ENCODE results near the gene RHOB.

RHOB gene

DNA sequence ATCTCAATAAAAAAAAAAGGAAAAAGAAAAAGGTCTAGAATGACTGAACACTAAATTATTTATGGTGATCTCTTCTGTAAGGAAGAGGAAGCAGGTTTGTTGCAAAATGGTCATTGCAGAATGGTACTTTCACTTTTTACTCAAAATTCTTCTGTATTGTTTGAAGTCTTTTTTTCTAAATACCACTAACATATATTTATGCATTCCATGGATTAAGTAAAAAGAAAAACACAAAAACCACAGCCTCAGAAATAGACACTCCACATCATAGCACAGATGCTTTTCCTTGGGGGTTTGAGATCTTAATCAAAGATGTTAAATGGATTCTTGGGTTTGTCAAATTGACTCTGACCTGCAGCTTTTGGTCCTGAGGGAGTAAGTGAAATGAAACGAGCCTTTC is 47.4 kb downstream of the RHOB start:
- Histone ChIP-seq H3K4me3 (no peak overlapping the region), H3K27ac (peak overlapping the region in 1 of 11 experiments; percentile 16; a peak in 2 of 22 replicates), H3K27me3 (peaks cover 0 to 21% (median 9%) of the 10 kb centered on the region in 11 experiments; a peak in 8 of 22 replicates), H3K4me1 (peaks cover 23 to 46% (median 29%) of the 10 kb centered on the region in 10 experiments), H3K4me2 (peak overlapping the region; percentile 39 to 79 (median 62)), H4K20me1 (no peaks in the 10 kb centered on the region), H3K36me3 (no peaks in the 10 kb centered on the region), H3K9me3 (replicated peaks in 1 of 11) (no peaks in the 10 kb centered on the region), H3K9ac (no peak overlapping the region)
- no peak for TF ChIP-seq Cebpa-rat (IDR thresholded peaks at IDR 0.05)

DNA sequence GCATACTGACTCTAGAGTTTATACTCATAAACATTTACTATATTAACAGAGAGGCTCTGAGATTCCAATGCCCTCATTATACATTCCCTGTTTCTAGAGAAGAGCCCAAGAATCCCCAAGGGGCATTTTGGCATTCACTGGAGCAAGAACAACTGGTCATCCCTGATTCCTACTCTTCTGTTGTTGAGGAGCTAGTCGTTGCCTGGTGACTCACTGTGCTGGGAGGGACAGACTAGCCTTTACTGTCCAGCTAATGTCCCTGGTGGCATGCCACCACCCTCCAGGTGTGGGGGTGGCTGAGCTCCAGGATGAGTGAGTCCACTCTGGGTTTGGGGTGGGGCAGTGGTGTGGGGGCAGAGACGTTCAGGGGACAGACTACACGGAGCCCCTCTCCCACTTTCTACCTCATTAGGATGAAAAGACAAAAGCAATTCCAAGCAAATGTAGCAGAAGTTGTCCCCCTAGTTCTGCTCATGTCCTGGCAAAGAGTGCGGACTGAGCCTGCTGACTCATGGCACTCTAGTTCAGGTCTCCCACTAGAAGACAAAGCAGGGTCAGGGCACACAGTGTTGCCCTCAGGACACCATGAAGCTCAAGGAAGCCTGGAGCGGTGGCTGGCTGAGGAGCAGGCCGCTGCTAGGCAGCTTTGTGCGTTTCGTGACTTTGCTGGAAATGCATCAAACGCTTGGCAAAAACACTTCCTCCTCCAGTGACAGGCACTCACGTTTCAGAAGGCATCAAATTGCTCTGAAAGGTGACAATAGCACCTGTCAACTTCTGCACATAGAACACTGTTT is 49.4 kb downstream of the RHOB start:
- Histone ChIP-seq H3K9me3 (replicated peaks in 1 of 11) (no peaks in the 10 kb centered on the region), H3K4me2 (peak overlapping the region in 2 of 11 experiments; percentile 2 to 23; a peak in 2 of 22 replicates), H3K4me1 (peaks cover 22 to 35% (median 27%) of the 10 kb centered on the region in 10 experiments), H3K27me3 (peaks cover 0 to 21% (median 9%) of the 10 kb centered on the region in 11 experiments; a peak in 8 of 22 replicates), H3K27ac (no peak overlapping the region), H3K4me3 (no peak overlapping the region), H3K9ac (no peak overlapping the region), H4K20me1 (no peaks in the 10 kb centered on the region), H3K36me3 (no peaks in the 10 kb centered on the region)
- TF ChIP-seq Cebpa-rat (IDR thresholded peaks at IDR 0.05), result no peak

DNA sequence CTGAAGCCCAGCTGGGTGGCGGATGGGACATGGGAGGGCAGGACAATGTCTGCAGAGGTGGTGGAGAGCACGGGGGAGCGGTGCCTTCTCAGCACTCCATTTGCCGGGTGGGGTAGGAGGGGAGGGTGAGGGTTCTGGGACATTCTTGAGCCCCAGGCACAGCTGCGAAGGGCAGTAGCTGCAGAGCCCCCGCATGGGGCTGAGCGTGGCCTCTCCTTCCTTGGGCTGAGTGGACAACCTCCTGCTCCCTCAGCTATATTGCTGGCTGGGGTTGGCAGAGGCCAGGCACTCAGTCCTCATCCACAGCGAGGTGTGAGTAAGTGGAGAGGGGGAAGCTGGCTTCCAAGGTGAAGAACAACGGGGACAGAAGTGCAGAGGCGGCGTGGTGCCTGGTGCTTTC is 50.1 kb downstream of the RHOB start:
- Histone ChIP-seq H3K9me3 (replicated peaks in 1 of 11) (no peaks in the 10 kb centered on the region), H3K4me1 (peaks cover 20 to 32% (median 24%) of the 10 kb centered on the region in 10 experiments), H3K27me3 (peaks cover 0 to 21% (median 9%) of the 10 kb centered on the region in 11 experiments; a peak in 8 of 22 replicates), H3K27ac (no peak overlapping the region), H4K20me1 (no peaks in the 10 kb centered on the region), H3K4me3 (no peak overlapping the region), H3K9ac (no peak overlapping the region), H3K4me2 (no peak overlapping the region), H3K36me3 (no peaks in the 10 kb centered on the region)
- TF ChIP-seq Cebpa-rat (IDR thresholded peaks at IDR 0.05), result no peak

Data from BLaER1 treated with 17β-estradiol and CSF1 and Interleukin-3, amounts not matched to agents 10 nM and 100 nM (cell line).